HG02759 (cell line): ENCODE results near the gene TMPRSS6.

Experiments used
- ATAC-seq: cut with Tn5 transposase; IDR thresholded peaks from one replicate; pipeline ENCODE4 v1.9.1; 2021; ENCODE audit warnings: mild to moderate bottlenecking, moderate library complexity; ENCODE audit not compliant: unreplicated experiment

TMPRSS6 gene

DNA sequence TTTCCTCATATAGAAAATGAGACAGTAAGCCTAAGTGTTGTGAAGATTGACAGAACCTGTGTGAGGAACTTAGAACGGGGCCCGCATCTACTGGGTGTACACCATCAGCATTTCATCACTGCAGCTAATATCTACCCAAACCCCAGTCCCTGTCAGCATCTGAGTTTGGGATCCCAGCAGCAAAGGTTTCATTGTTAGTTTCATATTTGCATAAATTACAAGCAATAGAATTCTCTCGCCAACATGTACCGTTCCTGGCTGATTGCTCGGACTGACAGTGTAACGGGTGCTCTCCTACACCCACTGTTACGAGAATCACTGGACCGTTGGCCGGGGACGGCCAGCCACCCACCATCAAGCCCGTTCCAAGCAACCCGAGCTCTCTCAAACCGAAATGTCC is 10.4 kb upstream of the TMPRSS6 start:
- ATAC-seq: no peak

DNA sequence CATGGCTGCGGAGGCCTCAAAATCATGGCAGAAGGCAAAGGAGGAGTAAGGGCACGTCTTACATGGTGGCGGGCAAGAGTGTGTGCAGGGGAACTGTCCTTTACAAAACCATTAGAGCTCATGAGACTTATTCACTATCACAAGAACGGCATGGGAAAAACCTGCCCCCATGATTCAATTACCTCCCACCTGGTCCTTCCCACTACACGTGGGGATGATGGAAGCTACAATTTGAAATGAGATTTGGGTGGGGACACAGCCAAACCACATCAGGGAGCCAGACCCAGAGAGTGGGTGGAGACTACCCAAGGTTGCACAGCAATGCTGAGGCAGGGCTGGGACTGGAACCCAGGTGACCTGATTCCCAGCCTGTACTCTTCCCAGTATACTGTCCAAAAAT is 8.6 kb upstream of the TMPRSS6 start:
- no peak for ATAC-seq

DNA sequence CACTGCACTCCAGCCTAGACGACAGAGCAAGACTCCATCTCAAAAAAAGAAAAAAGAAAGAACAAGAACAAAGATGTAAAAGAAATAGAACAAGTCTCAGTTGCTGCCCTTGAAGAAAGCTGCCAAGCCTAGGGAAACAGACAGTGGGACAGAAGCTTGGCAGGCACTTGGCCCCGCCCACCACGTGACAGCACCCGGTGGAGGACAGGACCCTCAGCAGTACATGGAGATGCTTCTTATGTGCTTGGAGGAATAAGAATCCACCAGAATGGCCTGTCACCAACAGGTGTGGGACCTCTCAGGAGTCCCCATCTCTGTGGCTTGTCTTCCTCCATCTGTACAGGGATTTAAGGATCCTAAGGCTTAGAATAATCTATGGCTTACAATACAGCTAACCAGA is 7.6 kb upstream of the TMPRSS6 start:
- no peak for ATAC-seq

DNA sequence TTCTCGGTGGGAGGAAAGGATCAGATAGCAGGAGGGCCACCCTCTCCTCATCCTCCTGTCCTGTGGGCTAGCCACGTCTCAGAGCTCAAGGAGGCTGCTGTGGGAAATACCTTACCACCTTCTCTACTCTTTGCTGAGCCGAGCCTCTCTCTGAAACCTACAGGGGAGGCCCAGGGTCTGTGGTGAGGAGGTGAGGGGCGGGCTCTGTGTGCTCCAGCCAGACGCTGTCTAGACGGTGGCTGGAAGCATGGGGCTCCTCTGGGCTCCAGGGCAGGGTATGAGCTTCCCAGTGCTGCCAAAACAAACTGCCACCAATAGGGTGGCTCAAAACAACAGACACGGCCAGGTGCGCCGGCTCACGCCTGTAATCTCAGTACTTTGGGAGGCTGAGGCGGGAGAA is 5.5 kb upstream of the TMPRSS6 start:
- ATAC-seq: no peak

DNA sequence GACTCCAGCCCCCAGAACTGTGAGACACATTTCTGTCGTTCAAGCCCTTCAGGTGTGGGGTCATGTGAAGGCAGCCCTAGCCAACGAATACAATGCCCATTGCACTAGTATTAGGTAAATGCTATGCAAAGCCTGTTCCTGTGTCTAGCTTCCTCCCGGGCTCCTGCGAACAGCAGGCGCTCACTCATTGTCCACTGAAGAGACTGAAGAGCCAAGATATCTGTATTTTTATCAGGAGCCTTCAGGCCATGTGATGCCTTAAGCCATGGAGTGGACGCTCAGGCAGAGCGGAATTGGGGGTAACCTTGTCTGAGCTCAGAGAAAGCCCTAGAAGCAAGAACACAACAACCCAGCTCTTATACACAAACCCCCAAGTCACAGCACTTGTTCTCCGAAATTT is 4.2 kb upstream of the TMPRSS6 start:
- no peak for ATAC-seq

DNA sequence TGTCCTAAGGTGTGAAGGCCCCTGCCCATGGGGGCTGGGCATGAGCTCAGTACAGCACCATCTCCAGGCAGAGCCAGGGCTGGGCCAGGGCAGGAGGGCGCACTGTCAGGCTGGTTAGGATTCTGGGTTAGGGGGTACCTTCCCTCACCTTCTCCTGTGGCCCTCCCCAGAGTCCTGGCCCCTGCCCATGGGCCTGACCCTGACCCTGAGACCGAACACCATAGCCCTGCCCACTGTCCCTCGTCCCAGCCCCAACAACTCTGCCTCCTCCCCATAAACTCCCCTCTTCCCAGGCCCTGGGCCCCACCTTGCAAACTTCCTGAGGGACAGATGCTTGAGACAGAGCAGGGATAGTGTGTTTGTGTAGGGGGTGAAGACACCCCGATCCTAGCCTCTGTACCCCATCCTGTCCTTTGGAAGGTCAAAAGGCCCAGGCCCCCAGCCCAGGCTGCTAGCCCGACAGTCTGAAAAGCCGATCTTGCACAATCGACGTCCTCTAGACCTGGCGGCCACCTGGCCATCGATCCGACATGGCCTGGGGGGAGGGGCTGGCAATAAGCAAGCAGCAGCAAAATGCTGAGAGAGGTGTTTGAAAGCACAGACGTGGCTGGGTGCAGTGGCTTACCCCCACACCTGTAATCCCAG is 2.7 kb upstream of the TMPRSS6 start:
- ATAC-seq: no peak

DNA sequence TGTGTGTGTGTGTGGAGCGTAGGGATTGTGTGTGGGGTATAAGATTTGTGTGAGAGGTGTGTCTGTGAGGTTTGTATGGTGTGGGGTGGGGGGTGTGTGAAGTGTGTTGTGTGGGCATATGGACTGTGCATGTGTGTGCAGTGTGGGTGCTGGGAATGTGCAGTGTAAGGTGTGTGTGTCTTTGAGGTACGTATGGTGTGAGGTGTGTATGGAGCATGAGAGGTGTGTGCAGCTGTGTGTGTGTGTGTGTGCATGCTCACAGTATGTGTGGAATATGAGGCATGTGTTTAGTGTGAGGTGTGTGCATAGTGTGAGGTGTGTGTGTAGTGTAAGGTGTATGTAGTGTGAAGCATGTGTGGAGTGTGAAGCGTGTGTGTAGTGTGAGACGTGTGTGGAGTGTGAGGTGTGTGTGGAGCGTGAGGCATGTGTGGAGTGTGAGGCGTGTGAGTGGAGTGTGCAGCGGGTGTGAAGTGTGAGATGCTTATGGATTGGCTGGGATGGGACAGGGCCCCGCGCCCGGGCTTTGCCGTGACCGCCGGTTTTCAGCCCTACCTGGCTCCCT is 1.7 kb upstream of the TMPRSS6 start:
- no peak for ATAC-seq

DNA sequence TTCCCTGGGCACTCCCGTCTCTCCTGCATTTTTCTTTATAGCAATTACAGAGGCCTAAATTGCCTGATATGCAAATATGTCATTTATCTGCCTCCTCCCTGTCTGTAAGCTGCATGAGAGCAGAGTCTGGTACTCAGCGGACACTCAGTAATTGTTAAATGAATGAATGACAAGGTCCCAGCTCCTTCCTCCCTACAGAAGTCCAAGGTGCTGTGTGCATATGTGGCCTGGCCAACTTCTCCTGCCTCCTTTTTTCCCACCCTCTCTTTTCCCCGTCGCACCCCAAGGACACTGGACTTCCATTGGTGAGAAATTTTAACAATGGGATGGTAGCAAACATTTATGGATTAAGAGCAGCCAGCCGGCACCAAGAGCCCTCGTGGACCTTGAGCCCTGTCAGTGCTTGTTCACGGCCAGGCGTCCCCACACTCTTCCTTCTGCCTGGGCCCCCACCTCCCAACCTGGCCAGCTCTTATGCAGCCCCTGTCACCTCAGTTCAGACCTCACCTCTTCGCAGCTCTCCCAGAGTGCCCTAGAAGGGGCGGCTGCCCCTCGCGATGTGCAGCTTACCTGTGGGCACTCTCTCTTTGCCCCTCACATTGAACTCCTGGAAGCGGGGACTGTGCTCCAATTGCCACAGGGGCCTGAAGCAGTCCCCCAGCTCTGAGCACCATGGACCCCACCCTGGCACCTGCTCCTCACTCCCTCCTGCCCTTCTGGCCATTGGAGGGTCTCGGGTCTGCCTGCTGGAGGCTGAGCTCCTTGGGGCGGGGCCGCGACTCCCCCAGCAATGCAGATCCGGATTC is 1.5 kb downstream of the TMPRSS6 start:
- no peak for ATAC-seq

DNA sequence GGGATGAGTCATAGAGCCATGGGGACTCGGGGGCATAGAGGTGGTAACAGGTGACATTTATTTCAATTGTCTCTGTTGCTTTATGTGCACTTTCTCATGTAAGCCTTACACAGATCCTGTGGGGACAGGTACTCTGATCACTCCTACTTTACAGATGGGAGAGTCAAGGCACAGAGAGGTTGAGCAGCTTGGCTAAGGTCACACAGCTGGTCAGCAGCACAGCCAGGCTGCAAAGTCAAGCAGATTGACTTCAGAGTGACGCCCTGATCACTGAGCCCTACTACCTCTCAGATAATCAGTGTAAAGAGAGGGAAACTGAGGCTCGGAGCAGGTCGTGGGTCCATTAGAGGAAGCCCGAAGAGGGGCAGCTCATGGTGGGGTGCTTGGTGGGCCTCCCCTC is 3.5 kb downstream of the TMPRSS6 start:
- ATAC-seq: no peak

DNA sequence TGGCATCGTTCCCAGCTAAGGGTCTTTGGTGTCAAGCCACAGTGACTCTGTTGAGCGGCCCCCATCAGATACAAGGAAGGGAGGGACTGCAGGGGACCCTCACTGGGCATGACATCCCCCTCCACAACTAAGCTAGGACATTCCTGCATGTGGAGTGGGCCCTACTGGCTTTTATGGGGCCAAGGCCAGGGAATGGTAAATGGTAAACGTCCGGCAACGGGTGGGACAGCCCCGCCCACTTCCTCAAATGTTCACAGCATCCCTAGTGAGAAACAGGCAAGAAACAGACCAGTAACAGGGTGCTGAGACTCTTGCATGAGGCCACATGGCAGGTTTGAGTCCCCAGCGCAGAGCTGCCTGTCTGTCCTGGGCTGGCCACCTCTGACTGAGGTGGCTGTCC is 4.4 kb downstream of the TMPRSS6 start:
- no peak for ATAC-seq

DNA sequence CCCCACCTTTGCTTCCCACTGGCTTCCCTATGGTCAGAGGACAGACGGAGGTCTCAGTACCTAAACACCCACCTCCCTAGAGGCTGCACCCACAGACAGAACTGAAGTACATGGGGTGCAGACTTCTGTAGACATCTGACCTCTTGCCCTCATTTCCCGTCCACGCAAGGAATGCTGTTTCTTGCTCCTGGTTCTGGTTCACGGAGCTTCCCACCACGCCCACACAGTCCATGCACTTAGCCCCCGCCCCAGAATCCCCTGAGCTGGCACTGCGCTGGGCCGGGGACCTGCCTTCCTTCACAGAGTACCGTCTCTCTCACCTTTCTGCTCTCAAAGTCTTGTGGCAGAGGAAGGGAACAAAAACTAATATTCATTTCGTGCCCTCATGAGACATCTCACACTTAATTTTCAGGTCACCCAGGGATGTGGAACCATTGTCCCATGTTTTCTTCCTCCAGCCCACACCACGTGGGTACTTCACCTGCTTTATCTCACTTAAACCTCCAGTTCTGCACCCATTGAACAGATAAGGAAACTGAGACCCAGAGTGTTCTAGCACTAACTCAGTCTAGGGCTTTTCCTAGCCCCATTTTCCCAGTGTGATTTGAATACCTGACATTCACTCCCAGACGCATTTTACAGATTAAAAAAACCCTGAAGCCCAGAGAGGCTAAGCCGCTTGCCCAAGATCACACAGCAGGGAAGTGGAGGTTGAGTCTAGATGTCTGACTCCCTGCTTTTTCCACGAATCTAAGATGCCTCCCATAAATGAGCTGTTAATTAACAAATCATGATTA is 5.7 kb downstream of the TMPRSS6 start:
- no peak for ATAC-seq

DNA sequence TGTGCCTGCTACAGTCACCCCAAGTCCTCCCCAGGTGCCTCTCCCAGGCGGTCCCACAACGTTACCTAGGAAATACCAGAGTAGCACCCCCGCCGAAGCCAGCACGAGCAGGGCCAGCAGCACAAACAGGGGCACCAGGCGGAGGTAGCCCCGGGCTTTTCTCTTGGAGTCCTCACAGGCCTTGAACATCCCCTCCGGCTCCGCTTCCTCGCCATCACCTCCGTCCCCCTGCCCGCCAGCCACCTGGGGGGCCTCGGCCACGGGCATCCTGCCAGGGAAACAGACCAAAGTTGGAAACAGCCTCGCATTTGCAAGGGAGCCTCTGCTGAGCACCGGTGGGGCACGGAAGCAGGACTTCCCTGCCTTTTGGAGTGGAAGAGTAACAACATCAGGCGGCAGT is 6.4 kb downstream of the TMPRSS6 start:
- no peak for ATAC-seq

DNA sequence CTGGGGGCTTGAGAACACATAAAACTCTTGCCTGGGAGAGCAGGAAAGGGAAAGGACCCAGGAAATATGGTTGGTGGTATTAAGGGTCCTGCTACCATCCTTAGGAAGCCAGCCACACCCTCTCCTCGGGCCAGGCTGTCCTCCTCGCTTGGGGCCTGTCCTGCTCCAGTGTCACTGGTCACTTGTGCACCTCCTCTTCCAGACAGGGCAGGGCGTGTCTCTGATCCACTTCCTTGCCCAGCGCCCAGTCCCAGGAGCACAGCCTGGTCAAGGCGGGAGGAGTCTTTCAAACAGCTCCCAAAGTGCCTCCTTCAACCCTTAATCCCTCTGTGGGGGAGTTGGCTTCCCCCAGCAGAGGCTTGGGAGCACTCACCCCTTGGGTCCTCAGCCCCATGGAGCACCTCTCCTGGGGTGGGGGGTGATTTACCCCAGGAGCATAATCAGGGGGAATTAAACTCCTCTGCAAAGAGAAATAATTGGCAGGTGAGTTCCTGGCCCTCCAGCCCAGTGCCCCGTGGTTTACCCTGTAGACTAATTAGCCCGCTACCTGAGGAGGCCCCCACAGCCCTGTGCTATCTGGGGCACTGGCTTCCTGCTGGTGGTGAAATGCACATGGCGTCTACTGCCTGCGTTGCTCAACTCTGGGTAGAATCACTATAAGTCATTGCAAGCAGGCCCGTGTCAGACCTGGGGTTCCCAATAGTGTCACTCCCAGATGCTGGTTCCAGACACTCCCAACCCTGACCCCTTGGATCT is 8.0 kb downstream of the TMPRSS6 start:
- ATAC-seq: no peak

DNA sequence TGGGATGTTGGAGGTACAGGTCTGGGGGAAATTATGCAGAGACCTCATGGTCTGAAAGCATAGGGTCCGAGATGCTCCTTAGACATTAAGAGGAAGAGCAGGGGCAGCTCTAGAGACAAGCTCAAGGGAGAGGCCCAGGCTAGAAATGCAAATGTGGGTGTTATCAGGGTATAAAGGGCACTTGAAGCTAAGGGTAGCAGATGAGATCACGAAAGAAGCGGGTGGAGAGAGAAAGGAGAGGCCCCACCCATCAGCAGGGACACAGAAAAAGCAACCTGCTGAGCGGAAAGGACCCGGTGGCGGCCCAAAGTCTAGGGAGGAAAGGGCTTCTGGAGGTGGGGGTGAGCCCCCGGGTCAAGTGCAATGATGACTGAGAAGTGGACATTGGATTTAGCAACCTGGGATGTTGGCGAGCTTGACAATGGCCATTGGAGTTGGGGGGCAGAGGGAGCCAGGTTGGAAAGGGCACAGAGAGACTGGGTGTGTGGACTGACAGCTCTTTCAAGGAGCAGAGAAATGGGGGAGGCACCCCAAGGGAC is 8.9 kb downstream of the TMPRSS6 start:
- no peak for ATAC-seq

DNA sequence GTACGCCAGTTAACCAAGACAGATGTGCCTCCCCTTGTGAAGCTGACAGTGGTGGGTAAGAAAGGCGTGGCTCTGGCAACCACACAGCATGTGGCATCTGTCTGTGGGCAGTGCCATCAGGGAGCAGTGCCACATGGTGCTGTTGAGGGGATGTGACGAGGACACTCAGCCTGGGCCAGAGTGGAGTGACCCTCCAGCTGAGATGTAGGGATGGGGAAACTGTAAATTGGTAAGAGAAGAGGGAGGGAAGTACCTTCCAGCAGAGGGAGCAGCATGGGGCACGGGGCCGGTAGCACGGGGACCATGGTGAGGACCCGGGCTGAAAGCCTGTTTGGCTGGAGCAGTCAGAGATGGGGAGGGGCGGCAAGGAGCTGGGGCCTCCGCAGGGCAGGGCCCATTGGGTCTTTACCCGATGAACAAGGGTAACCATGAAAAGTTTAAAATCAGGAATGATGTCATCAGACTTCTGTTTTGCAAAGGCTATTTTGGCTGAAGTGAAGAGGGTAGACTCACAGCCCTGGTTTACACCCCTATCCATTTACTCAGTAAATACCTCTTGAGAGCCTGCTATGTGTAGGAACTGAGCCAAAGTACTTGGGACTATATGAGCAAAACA is 10.4 kb downstream of the TMPRSS6 start:
- ATAC-seq: no peak

DNA sequence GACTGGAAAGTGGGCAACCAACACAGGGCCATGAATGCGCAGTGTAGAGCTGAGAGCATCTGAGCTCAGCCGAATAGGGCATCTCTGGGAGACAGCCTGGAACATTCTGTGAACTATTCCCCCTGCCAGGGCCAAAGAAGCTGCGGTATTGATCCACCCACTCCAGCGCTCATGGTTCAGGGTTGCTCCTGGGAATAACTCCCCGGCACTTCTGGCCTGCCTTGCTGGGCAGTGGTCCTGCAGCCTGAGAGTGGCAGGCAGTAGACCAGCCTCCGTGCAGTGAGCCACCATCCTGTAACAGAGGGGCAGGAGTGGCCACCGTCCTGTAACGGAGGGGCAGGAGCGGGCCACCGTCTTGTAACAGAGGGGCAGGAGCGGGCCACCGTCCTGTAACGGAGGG is 12.2 kb downstream of the TMPRSS6 start:
- no peak for ATAC-seq

DNA sequence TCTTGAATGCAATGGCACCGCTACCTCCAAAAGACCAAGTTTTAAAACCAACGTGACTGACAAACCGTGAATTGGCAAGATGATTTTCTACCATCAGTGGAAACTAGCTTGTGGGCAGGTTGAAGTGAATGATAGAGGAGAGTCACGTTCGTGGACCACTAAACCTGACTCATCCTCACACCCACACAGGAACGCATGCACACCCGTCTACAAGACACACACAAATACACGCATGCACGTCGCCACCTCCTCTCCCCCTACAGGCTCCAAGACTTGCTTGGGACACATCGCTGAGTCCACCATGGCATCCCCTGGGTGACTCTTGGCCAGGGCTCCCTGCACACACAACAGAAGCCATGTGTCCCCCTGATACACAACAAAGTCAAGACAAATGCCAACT is 14.4 kb downstream of the TMPRSS6 start:
- no peak for ATAC-seq

DNA sequence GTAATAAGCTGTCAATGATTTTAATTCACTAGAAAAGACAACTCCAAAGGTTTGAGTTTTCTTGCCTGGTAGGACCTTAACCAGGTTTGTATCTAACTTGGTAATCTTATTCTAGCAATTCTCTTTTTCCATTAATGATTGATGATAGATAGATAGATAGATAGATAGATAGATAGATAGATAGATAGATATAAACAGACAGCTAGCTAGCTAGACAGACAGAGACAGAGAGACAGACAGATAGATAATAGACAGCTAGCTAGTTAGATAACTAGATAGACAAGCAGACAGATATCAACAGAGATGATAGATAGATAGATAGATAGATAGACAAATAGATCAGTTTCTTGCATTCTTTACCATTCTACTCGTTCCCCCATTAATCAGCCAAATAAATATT is 15.3 kb downstream of the TMPRSS6 start:
- no peak for ATAC-seq

DNA sequence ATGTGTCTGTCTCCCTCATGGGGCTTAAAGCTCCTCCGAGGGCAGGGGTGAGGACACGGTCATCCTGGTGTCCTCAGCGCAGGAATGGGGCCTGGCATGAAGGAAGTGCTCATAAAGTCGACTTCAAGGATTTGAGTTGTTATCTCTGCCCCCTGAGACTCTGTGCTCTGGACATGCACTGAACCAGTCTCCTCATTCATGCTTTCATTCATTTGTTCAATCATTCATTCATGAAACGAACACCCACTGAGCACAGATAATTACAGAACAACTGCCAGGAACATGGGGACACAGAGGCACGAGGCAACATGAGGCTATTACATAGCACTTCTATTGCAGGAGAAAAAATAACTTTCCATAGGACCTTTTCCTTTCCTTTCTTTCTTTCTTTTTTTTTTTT is 16.5 kb downstream of the TMPRSS6 start:
- ATAC-seq: no peak

DNA sequence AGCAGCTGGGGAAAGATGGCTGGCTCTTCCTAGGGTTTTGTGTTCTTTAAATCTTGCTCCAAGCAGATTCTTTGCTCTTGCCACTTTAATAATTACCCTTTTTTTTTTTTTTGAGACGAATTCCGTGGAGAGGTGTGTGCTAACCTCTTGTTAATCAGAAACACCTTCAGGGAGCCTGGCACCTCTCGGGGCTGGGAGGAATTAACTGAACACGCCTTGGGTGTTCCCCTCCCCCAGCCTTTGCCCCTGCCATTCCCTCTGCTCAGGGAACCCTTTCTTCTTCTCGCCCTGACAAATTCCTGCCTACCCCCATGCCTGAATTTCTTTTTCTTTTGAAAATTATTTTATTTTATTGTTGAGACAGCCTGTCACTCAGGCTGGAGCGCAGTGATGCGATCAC is 17.5 kb downstream of the TMPRSS6 start:
- no peak for ATAC-seq
